HG03060 (cell line): ENCODE results near the gene KRTAP4-8.
"Not testable (repeated sequence)": the region's sequence is repeated elsewhere in the genome, so short reads cannot be mapped to it uniquely, and the experiment has no call there.

Experiments
- ATAC-seq: cut with Tn5 transposase; IDR thresholded peaks from one replicate; pipeline ENCODE4 v1.9.1; 2021; ENCODE audit warnings: low read depth, moderate number of reproducible peaks; ENCODE audit not compliant: unreplicated experiment

Gene KRTAP4-8

DNA sequence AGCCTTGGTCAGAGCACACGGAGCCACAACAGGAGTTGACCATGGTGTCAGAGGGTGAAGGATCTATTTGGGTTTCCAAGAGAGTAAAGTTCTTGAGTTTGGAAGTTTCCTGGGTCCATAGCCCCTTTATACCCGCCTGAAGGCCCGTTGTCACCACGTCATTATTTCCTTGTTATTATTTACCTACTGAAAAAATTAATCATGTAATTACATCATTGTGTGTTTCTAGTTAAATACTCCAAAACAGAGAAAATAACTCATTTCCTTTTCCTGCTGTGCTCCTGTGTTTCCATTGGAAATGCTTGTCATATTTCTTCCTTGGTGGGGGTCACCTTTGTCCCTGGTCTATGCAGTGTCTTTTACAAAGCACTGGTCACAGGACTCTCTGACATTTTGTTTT is at the start of gene KRTAP4-8:
TSS of gene KRTAP4-8 (minus strand) at position 101 of the 400 bp plus-strand sequence. CDS start at position 43, 58 bp downstream.
- no peak for ATAC-seq

DNA sequence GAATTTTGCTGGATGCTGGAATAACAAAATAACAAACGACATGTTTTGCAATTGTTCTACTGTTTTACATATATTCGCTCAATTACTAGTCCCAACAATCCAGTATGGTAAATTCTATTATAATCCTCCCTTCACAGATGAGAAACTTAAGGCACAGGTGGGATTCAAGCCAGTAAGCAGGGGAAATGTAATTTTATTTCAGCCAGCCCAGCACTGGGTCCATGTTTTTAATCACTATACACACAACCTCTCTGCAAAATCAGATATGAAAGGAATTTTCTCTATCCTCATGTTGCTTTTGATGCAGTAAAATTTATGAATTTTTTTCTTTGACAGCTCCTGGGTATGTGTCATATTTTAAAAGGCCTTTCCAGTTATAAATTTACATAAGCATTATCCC is 47.3 kb upstream of the KRTAP4-8 start:
- ATAC-seq, result no peak

DNA sequence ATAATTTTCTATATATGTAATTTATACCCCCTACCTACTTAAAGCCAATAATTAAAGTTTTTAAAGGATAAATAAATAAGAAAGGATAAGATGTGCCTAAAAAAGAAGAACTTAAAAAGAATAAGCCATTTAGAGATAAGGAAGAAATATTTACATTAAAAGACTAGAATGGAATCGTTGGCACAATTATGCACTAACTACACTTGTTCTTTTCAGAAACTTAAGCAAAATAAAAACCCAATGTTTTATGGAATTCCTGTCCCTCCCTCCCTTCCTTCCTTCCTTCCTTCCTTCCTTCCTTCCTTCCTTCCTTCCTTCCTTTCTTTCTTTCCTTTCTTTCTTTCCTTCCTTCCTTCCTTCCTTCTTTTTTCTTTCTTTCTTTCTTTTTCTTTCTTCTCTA is 46.9 kb upstream of the KRTAP4-8 start:
- ATAC-seq, result no peak

DNA sequence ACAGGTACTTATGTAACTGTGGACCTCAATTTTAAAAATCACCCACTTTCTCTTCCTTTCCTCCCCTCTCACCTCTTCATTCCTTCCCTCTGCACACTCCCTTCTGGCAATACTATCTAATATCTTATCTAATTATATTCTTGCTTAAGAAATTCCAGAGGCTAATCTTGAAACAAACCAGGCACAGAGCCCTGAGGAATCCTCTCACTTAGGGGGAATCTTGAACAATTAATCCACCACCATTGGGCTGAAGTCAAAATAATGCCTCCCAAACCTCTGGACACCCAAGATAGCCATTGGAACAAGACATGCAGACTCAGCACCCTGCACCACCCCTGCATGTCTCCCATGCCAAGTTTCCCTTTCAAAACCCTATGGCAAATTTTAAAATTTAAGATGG is 43.4 kb upstream of the KRTAP4-8 start:
- ATAC-seq, result no peak

DNA sequence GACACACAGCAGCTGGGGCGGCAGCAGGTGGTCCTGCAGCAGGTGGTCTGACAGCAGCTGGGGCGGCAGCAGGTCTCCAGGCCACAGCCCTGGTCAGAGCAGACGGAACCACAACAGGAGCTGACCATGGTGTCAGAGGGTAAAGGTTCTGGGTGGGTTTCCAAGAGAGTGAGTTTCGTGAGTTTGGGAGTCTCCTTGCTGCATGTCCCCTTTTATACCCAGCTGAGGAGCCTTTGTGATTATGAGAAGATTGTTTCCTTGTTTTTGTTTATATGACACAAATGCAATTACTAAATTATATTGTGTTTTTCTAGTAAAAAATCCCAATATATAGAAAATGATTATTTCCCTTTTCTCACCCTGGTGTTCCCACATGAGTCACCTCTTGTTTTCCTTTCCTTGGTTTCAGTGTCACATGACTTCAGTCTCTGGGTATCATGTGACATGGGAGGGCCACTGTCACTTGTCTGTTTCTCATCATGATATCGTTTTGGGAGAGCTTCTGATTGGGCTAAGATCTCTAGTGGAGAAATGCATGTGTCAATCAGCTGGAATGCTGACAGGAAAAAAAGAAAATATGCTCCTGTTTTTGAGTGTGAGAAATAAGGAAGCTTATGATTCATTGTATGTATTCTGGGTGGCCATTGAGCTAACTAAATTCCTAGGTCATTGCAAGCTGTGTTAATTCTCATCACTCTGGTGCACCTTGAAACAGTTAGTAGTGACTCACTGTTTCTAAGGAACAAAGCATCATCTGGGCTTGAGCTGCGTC is 42.6 kb upstream of the KRTAP4-8 start, which contains the start of gene KRTAP4-6:
TSS of gene KRTAP4-6 (minus strand) at position 185 of the 772 bp plus-strand sequence. CDS start at position 128, 57 bp downstream.
- no peak for ATAC-seq

DNA sequence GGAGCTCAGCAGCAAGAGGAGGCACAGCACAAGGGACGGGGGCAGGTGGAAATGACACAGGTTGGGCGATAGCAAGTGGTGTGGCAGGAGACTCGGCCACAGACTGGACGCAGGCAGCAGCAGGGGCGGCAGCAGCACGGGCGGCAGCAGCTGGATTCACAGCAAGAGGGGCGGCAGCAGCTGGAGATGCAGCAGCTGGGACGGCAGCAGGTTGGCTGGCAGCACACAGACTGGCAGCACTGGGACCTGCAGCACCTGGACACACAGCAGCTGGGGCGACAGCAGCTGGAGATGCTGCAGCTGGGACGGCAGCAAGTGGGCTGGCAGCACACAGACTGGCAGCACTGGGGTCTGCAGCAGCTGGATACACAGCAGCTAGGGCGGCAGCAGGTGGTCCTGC is 41.9 kb upstream of the KRTAP4-8 start:
- not testable (repeated sequence) for ATAC-seq

DNA sequence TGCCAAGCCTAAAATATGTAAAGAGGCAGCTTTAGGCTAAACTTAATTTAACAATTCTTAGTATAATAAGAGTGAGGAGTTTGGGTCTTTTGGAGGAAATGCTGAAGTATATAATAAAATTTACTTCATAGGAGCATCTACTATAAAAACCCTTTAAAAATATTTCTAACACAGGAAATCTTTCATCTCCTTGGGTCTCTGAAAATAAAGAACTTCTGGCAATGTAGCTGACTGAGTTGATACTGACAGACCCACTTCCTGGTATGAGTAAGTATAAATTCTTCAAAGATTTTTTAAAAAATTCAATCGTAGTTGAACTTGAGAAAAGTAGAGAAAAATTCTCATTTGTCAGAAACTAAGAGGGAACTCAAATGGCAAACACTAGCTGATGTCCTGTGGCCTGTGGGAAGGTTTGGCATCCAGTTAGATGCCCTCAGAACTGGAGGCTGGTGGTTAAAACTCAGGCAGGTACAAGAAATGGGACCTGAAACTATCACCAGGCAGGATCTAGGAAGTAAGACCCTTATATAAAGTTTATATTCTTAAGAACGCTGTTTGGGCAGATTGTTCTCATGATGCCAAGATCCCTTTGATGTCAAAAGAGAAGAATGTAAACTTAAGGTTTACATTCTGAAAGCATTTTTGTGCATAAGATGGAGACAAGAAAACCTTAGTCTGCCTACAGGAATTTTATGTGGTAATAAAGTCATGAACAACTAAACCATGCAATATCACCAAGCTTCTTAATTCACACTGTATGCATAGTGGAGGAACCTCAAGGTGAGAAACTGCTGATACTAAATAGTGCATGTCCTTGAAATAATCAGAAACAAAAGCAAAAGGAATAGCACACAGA is 36.2 kb upstream of the KRTAP4-8 start:
- ATAC-seq, result no peak

DNA sequence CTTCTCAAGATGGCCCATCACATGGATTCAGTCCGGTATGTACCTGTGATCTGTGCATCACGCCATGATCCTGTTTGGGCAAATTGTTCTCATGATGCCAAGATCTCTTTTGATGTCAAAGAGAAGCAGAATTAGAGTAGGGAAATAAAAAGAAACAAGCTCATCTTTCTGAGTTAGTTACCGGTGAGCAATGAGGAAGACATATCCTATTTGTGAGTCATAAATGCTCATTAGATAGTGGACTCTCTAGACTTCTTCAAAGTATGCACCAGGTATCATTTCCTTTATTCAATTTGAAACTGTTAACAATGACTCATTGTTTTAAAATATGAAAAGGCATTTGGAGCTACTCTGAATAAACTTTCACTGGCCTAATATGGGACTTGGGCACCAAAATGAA is 34.0 kb upstream of the KRTAP4-8 start:
- ATAC-seq, result no peak

DNA sequence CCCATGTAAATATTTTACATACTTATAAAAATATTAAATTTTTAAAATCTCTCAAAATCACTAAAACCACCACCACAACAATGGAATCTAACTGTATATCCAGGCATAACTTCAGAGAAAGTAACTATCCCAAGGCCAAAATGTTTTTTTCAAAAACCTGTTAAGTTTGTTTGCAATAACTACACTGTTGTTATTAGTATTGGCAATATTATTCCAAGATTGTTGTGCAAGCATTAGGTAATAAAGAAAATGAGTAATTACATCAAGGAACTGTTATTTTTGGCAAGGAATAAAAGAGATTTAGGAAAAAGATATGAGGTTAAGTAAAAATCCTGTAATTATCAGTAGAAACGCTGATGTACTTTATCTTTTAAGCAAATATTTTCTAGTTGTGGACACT is 29.4 kb upstream of the KRTAP4-8 start:
- ATAC-seq, result no peak

DNA sequence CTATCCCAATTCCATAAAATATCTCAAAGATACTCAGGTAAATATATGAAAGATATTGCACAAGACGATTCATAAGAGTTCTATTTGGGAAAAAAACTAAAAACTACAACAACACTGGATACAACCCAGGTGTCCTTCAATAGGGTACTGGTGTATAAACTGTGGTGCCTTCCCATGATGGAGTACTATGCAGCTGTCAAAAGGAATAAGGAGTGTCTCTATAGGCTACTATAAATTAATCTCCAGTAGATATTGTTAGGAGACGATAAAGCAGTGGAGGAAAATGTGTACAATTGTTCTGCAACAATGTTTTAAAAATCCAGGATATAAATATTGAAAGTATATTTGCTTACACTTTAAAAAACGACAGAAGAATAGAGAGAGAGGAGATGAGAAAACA is 28.5 kb upstream of the KRTAP4-8 start:
- no peak for ATAC-seq

DNA sequence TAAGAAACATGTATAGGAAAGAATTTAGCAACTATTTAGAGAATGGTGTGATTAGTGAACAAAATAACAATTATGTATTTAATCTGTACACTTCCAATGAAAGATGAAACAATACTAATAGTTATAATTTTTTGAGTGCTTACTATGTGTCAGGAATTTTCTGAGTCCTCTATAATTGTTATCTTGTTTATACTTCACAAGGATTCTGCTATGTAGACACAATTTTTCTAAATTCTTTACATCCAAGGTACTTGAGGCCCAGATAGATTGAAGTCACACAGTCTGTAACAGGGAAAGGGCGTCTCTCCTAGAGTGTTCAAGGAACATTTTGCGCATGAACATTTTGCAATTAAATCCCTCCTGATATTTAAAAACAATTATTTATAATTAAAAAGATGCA is 27.1 kb upstream of the KRTAP4-8 start:
- ATAC-seq, result no peak

DNA sequence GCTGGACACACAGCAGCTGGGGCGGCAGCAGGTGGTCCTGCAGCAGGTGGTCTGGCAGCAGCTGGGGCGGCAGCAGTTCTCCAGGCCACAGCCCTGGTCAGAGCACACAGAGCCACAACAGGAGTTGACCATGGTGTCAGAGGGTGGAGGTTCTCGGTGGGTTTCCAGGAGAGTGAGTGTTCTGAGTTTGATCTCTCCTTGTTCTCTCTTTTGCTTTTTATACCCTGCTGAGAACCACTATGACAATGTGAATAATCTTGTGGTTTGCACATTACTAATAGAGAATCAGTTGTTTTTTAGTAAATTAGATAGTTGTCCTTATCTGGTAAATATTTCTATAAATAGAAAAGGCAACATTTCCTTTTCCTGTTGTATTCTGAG is 26.0 kb upstream of the KRTAP4-8 start, which contains the start of gene KRTAP4-12:
TSS of gene KRTAP4-12 (minus strand) at position 192 of the 381 bp plus-strand sequence. CDS start at position 132, 60 bp downstream.
- ATAC-seq, result not testable (repeated sequence)

DNA sequence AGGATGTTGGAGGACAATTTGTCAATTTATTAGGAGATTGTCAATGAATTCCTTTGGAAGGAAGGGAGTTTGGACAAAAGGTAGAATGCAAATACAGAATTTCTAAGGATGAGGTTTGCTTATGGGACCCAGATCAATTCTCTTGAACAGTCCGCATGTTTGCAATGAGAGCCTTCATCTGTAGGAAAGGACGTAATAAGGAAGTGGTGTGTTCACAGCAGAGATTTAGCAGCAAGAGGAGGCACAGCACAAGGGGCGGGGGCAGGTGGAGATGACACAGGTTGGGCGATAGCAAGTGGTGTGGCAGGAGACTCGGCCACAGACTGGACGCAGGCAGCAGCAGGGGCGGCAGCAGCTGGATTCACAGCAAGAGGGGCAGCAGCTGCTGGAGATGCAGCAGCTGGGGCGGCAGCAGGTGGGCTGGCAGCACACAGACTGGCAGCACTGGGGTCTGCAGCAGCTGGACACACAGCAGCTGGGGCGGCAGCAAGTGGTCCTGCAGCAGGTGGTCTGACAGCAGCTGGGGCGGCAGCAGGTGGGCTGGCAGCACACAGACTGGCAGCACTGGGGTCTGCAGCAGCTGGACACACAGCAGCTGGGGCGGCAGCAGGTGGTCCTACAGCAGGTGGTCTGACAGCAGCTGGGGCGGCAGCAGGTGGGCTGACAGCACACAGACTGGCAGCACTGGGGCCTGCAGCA is 25.5 kb upstream of the KRTAP4-8 start:
- ATAC-seq, result not testable (repeated sequence)

DNA sequence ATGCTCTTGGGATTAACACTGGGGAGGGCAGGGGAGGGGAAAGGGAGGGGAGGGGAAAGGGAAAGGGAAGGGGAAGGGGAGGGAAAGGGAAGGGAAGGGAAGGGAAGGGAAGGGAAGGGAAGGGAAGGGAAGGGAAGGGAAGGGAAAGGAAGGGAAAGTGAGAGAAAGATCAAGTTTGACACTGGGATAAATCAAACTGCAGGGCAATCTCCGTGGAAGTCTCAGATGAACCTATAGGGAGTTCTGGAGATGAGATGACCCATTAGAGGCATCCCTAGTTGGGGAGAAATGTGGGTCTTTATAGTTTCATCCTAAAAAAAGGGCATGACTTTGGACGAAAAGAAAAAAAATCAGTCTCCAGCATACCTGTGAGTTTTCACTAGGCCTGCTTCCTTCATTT is 23.8 kb upstream of the KRTAP4-8 start:
- ATAC-seq, result no peak

DNA sequence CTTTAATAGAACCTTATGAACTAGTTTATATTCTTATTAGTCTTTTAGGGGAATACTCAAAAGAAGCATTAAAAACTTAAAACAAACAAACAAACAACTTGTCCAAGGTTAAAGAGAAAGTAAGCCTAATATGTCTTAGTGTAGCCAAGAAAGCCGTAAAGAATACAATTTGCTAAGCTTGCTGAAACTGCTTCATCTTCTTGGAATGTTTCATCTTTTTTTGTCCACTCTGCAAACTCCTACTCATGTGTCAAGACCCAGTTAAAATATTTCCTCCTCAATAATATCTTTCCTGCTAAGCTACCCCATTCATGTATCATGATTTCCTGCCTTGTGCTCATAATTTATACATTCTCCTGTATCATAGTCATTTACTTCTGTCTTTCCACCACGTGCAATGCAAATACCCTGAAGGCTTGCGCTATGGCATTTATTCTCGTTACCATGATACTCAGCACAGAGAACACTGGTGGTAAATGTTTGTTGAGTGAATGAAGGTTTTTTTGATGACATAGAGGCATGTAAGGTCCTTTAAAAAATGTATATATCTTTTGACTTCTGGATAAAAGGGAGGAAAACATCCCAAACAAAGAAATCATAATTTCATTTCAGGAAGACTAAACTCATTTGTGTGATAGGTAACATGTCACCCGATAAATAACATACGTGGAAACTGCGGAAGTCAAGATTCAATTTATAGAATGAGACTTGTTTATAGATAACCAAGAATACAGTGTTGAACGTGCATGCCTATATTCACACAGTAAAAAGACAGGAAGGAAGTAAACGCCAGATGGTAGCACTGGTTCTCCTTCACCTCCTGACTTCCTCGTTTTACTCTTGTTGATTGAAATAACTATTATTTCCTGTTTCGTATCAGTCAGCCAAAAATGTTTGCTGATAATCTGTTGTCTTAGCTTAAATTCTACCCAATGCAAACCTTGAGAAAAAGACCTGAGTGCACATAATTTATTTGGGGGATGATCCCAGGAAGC is 22.1 kb upstream of the KRTAP4-8 start:
- ATAC-seq, result not testable (repeated sequence)

DNA sequence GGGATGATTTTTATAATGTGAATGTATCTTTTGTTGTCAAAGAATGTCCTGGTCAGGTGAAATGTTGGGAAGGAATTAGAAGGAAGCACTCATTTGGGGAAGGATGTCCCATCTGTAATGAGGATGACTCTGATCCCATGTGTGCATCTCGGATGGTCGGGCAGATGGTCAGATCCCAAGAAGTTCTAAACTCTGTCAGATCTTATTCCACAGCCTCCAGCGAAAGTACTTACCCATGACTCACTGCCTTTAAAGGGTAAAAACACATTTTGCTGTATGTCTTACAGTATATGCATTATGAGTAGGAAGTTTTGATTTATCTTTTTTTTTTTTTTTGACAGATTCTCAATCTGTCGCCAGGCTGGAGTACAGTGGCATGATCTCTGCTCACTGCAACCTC is 20.8 kb upstream of the KRTAP4-8 start:
- no peak for ATAC-seq

DNA sequence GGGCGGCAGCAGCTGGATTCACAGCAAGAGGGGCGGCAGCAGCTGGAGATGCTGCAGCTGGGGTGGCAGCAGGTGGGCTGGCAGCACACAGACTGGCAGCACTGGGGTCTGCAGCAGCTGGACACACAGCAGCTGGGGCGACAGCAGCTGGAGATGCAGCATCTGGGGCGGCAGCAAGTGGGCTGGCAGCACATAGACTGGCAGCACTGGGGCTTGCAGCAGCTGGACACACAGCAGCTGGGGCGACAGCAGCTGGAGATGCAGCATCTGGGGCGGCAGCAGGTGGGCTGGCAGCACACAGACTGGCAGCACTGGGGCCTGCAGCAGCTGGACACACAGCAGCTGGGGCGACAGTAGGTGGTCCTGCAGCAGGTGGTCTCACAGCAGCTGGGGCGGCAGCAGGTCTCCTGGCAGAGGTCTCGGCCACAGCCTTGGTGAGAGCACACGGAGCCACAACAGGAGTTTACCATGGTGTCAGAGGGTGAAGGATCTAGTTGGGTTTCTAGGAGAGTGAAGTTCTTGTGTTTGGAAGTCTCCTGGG is 20.0 kb upstream of the KRTAP4-8 start, which contains the start of gene KRTAP4-11:
TSS of gene KRTAP4-11 (minus strand) at position 528 of the 541 bp plus-strand sequence. CDS start at position 470, 58 bp downstream.
- not testable (repeated sequence) for ATAC-seq

DNA sequence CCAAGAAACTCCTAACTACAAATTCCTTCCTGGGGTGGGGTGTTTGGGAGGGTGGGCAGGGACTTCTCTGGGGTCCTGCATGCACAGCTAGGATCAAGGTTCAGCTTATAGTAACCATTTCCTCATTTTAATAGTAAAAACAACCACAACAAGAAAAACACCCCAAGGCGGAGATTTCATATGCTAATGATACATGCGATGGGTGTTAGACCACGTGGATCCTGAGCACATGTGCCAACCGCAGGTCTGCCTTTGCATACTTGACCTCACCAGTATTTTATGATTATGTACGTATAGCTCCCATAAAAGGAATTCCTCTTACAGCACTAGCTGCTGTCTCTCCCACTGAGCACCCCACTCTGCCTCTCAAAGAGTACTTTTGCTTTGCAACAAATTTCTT is 18.4 kb upstream of the KRTAP4-8 start:
- ATAC-seq, result no peak
